K562 (cell line): ENCODE results near the gene GALK2. TPM values are rescaled to one million over a fixed set of nuclear protein-coding genes. Genes with fewer than 3 reads are reported as not detected.
A peak's percentile ranks its signal among the peaks of the same experiment; 100 is the strongest.

Source experiments
- ELF1 ChIP-seq: fragments of 200-800 bp; sonication (Bioruptor generic); IDR thresholded peaks from 2 replicates; pipeline ENCODE4 v1.6.1; 2016; ENCODE audit warnings: missing genetic modification characterization, missing compliant biosample characterization
- ESRRA ChIP-seq: fragments of 450-650 bp; IDR thresholded peaks from 2 replicates; pipeline ENCODE4 v1.6.1; 2014; ENCODE audit warnings: low read depth, mild to moderate bottlenecking, moderate library complexity, borderline replicate concordance
- FOXJ2 ChIP-seq: fragments of 200-800 bp; sonication (Bioruptor generic); IDR thresholded peaks from 2 replicates; pipeline ENCODE4 v1.6.1; 2016; ENCODE audit warnings: missing genetic modification characterization, missing compliant biosample characterization
- FUS ChIP-seq: fragments of 200-400 bp; formaldehyde crosslinking; optimal IDR thresholded peaks from 2 replicates; pipeline ENCODE3; 2017; ENCODE audit warnings: low read depth, low read length
- HDAC3 ChIP-seq: fragments of 450-650 bp; IDR thresholded peaks from 2 replicates; pipeline ENCODE4 v1.6.1; 2018; ENCODE audit warnings: borderline replicate concordance, mild to moderate bottlenecking, moderate library complexity; ENCODE audit not compliant: partially characterized antibody
- MCM7 ChIP-seq, 2 experiments: fragments of 450-650 bp; IDR thresholded peaks; 2 replicates each; pipeline ENCODE4 v1.6.1; 2016 to 2018
- NFATC3 ChIP-seq: fragments of 450-650 bp; IDR thresholded peaks from 2 replicates; pipeline ENCODE4 v1.6.1; 2017; ENCODE audit warnings: mild to moderate bottlenecking
- polyA plus RNA-seq, 8 experiments: library from polyadenylated mRNA; depleted of rRNA in 4 of 8; stranded (reverse) in 5 of 8; unstranded in 3 of 8; fragments of >200 nt; fragmentation: Nextera tagmentation in 2 of 8; fragmentation: Illumina TruSeq in 1 of 8; extraction: Ambion mirVana in 2 of 8; extraction: Trizol in 1 of 8; gene quantifications; 2 replicates each; pipeline versions ENCODE4 v1.2.1 to v1.2.3, GENCODE V29; 2011 to 2014; ENCODE audit warnings: inconsistent platforms in 1 of 8, missing spikeins in 1 of 8
- total RNA-seq, 7 experiments: library from RNA; depleted of rRNA in 6 of 7; stranded (reverse); fragments of >200 nt in 6 of 7; fragmentation: Illumina TruSeq in 2 of 7; extraction: Trizol in 2 of 7; gene quantifications; 2 replicates each; pipeline versions ENCODE4 v1.2.1 to v1.2.3, GENCODE V29; 2011 to 2021; ENCODE audit warnings: low replicate concordance in 1 of 7
- TF ChIP-seq, protein P1 (sequence below): fragments of 450-650 bp; IDR thresholded peaks from 2 replicates; pipeline ENCODE4 v1.6.1; 2016; ENCODE audit warnings: mild to moderate bottlenecking, moderate library complexity
- TF ChIP-seq, protein P2 (sequence below), 2 experiments: fragments of 450-650 bp; conservative IDR thresholded peaks; 2 replicates each; pipeline ENCODE4 v1.6.1; 2017; ENCODE audit warnings: mild to moderate bottlenecking in 2 of 2, moderate library complexity in 2 of 2
- TF ChIP-seq, protein P3 (sequence below): sonication (generic); formaldehyde crosslinking; IDR thresholded peaks from 2 replicates; pipeline ENCODE4 v1.8.0; 2022; ENCODE audit warnings: missing genetic modification reagents, mild to moderate bottlenecking, moderate library complexity, borderline replicate concordance
- TF ChIP-seq, protein P4 (sequence below): IDR thresholded peaks from 2 replicates; pipeline ENCODE4 v1.6.1; 2012; ENCODE audit warnings: low read depth, low read length, improper control_type of control experiment, borderline replicate concordance

Gene GALK2
- total and polyA plus RNA-seq, 9 of the 15 experiments (the other 6 are each of a cell fraction or from before 2014, with no cell fraction given) = 32.8 to 82.0 (median 54.4) TPM

GRCh38 chr15:49155110-49155833 lies 14.8 kb upstream of the GALK2 start, which contains the start of gene COPS2 (continued):
- TF ChIP-seq, protein P1, sequence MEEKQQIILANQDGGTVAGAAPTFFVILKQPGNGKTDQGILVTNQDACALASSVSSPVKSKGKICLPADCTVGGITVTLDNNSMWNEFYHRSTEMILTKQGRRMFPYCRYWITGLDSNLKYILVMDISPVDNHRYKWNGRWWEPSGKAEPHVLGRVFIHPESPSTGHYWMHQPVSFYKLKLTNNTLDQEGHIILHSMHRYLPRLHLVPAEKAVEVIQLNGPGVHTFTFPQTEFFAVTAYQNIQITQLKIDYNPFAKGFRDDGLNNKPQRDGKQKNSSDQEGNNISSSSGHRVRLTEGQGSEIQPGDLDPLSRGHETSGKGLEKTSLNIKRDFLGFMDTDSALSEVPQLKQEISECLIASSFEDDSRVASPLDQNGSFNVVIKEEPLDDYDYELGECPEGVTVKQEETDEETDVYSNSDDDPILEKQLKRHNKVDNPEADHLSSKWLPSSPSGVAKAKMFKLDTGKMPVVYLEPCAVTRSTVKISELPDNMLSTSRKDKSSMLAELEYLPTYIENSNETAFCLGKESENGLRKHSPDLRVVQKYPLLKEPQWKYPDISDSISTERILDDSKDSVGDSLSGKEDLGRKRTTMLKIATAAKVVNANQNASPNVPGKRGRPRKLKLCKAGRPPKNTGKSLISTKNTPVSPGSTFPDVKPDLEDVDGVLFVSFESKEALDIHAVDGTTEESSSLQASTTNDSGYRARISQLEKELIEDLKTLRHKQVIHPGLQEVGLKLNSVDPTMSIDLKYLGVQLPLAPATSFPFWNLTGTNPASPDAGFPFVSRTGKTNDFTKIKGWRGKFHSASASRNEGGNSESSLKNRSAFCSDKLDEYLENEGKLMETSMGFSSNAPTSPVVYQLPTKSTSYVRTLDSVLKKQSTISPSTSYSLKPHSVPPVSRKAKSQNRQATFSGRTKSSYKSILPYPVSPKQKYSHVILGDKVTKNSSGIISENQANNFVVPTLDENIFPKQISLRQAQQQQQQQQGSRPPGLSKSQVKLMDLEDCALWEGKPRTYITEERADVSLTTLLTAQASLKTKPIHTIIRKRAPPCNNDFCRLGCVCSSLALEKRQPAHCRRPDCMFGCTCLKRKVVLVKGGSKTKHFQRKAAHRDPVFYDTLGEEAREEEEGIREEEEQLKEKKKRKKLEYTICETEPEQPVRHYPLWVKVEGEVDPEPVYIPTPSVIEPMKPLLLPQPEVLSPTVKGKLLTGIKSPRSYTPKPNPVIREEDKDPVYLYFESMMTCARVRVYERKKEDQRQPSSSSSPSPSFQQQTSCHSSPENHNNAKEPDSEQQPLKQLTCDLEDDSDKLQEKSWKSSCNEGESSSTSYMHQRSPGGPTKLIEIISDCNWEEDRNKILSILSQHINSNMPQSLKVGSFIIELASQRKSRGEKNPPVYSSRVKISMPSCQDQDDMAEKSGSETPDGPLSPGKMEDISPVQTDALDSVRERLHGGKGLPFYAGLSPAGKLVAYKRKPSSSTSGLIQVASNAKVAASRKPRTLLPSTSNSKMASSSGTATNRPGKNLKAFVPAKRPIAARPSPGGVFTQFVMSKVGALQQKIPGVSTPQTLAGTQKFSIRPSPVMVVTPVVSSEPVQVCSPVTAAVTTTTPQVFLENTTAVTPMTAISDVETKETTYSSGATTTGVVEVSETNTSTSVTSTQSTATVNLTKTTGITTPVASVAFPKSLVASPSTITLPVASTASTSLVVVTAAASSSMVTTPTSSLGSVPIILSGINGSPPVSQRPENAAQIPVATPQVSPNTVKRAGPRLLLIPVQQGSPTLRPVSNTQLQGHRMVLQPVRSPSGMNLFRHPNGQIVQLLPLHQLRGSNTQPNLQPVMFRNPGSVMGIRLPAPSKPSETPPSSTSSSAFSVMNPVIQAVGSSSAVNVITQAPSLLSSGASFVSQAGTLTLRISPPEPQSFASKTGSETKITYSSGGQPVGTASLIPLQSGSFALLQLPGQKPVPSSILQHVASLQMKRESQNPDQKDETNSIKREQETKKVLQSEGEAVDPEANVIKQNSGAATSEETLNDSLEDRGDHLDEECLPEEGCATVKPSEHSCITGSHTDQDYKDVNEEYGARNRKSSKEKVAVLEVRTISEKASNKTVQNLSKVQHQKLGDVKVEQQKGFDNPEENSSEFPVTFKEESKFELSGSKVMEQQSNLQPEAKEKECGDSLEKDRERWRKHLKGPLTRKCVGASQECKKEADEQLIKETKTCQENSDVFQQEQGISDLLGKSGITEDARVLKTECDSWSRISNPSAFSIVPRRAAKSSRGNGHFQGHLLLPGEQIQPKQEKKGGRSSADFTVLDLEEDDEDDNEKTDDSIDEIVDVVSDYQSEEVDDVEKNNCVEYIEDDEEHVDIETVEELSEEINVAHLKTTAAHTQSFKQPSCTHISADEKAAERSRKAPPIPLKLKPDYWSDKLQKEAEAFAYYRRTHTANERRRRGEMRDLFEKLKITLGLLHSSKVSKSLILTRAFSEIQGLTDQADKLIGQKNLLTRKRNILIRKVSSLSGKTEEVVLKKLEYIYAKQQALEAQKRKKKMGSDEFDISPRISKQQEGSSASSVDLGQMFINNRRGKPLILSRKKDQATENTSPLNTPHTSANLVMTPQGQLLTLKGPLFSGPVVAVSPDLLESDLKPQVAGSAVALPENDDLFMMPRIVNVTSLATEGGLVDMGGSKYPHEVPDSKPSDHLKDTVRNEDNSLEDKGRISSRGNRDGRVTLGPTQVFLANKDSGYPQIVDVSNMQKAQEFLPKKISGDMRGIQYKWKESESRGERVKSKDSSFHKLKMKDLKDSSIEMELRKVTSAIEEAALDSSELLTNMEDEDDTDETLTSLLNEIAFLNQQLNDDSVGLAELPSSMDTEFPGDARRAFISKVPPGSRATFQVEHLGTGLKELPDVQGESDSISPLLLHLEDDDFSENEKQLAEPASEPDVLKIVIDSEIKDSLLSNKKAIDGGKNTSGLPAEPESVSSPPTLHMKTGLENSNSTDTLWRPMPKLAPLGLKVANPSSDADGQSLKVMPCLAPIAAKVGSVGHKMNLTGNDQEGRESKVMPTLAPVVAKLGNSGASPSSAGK = no peak
- TF ChIP-seq ESRRA (peak; percentile 79; the same call in 1 of the 2 replicates), NFATC3 (peak; percentile 74), HDAC3 (peak; percentile 69), FUS (no peak), FOXJ2 (tag) (peak; percentile 94), MCM7 (IDR thresholded peaks at IDR 0.05) (no peak), ELF1 (tag) (peak; percentile 85)
- TF ChIP-seq, protein P2, sequence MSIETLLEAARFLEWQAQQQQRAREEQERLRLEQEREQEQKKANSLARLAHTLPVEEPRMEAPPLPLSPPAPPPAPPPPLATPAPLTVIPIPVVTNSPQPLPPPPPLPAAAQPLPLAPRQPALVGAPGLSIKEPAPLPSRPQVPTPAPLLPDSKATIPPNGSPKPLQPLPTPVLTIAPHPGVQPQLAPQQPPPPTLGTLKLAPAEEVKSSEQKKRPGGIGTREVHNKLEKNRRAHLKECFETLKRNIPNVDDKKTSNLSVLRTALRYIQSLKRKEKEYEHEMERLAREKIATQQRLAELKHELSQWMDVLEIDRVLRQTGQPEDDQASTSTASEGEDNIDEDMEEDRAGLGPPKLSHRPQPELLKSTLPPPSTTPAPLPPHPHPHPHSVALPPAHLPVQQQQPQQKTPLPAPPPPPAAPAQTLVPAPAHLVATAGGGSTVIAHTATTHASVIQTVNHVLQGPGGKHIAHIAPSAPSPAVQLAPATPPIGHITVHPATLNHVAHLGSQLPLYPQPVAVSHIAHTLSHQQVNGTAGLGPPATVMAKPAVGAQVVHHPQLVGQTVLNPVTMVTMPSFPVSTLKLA (conservative IDR thresholded peaks at IDR 0.05) = peak; percentile 62 to 82
- TF ChIP-seq, protein P3, sequence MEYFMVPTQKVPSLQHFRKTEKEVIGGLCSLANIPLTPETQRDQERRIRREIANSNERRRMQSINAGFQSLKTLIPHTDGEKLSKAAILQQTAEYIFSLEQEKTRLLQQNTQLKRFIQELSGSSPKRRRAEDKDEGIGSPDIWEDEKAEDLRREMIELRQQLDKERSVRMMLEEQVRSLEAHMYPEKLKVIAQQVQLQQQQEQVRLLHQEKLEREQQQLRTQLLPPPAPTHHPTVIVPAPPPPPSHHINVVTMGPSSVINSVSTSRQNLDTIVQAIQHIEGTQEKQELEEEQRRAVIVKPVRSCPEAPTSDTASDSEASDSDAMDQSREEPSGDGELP (CRISPR knock-in tag) = peak; percentile 86
- TF ChIP-seq, protein P4, sequence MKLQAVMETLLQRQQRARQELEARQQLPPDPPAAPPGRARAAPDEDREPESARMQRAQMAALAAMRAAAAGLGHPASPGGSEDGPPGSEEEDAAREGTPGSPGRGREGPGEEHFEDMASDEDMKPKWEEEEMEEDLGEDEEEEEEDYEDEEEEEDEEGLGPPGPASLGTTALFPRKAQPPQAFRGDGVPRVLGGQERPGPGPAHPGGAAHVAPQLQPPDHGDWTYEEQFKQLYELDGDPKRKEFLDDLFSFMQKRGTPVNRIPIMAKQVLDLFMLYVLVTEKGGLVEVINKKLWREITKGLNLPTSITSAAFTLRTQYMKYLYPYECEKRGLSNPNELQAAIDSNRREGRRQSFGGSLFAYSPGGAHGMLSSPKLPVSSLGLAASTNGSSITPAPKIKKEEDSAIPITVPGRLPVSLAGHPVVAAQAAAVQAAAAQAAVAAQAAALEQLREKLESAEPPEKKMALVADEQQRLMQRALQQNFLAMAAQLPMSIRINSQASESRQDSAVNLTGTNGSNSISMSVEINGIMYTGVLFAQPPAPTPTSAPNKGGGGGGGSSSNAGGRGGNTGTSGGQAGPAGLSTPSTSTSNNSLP = peak; percentile 49; the same call in 1 of the 2 replicates
